ENCODE data around the gene EMILIN3. TPM values are rescaled to one million over a fixed set of nuclear protein-coding genes. Genes with fewer than 3 reads are reported as not detected.

Gene EMILIN3
- total and polyA plus RNA-seq, 2 of the 4 experiments (the other 2 are of a cell fraction), result under 0.01 to 0.07 TPM

DNA sequence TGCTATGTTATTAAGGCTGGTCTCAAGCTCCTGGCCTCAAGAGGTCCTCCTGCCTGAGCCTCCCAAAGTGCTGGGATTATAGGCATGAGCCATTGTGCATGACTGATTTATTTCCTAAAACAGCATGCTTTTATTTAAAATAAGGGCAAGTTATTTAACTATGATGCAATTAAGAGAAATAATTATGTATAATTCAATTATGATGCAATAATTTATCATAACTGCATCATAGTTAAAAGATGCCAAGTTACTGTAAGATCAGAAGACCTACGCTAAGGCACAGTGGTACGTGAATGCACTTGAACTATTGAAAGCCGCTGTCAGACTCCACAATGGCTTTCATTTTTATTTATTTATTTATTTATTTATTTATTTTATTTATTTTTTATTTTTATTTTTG is 24.3 kb upstream of the EMILIN3 start:
- Histone ChIP-seq H3K79me1 (ENCODE audit: low read depth in 1 of 2, low read length in 2 of 2) (no peaks in the 10 kb centered on the region), H4K5ac (ENCODE audit: low read depth, low read length) (no peak overlapping the region), H3K14ac (replicated peaks; ENCODE audit: low read depth, low read length) (no peak overlapping the region), H3K27ac (ENCODE audit: insufficient read depth, low read length) (no peak overlapping the region), H2BK5ac (ENCODE audit: low read depth, low read length, poor library complexity, severe bottlenecking) (no peak overlapping the region), H3K4ac (ENCODE audit: low read depth, low read length) (no peak overlapping the region), H3K18ac (ENCODE audit: low read depth, low read length) (no peak overlapping the region), H2BK20ac (ENCODE audit: low read depth, low read length) (no peak overlapping the region), H3K56ac (ENCODE audit: extremely low read depth, insufficient read depth, low read length) (no peak overlapping the region), H4K20me1 (ENCODE audit: insufficient read depth, low read length) (no peaks in the 10 kb centered on the region), H4K91ac (ENCODE audit: insufficient read depth, low read depth, low read length) (no peak overlapping the region), H3K9me3 (ENCODE audit: control insufficient read depth, insufficient read depth, low read length) (no peaks in the 10 kb centered on the region), H3K9me1 (ENCODE audit: insufficient read depth, low read length) (no peaks in the 10 kb centered on the region), H2BK15ac (ENCODE audit: low read depth, low read length) (no peak overlapping the region), H3K27me3 (ENCODE audit: control insufficient read depth, insufficient read depth, low read length) (peaks cover 6% of the 10 kb centered on the region), H3K4me1 (ENCODE audit: control insufficient read depth, insufficient read depth, low read length) (peaks cover 2% of the 10 kb centered on the region; the same call in 1 of the 2 replicates), H4K8ac (ENCODE audit: low read depth in 2 of 2, low read length in 2 of 2) (no peak overlapping the region), H2AK9ac (replicated peaks; ENCODE audit: low read depth, low read length, poor library complexity) (no peak overlapping the region), H2BK120ac (ENCODE audit: low read depth, low read length) (no peak overlapping the region), H3K36me3 (ENCODE audit: control insufficient read depth, insufficient read depth, low read length) (no peaks in the 10 kb centered on the region), H3K23ac (ENCODE audit: low read depth, low read length) (no peak overlapping the region), H3K9ac (ENCODE audit: low read depth, low read length) (no peak overlapping the region), H3K4me3 (ENCODE audit: insufficient read depth, low read depth, low read length) (no peak overlapping the region), H3K4me2 (ENCODE audit: low read depth, low read length) (no peak overlapping the region), H2AK5ac (ENCODE audit: low read depth, low read length) (no peak overlapping the region), H2AFZ (replicated peaks; ENCODE audit: low read length, poor library complexity) (no peak overlapping the region)
- dilution Hi-C loops (cut with HindIII; ENCODE audit: low sequenced_read_pairs, unreplicated experiment), result no loop called here
- DNase-seq (no peak), ATAC-seq (ENCODE audit: low read depth) (no peak)
- ChIA-PET CTCF (no interaction called here), POLR2A (ENCODE audit: unreplicated experiment) (no interaction called here)
- BruUV-seq (replicated peaks), result no TSS peak
- intact Hi-C loops (cut with micrococcal nuclease), result no loop called here
- no CpG with 5 or more reads among the region's 3 CpGs for WGBS, 2 experiments (ENCODE audit: extremely low coverage in 2 of 2, insufficient read length in 1 of 2)
- TF ChIP-seq, protein P1, sequence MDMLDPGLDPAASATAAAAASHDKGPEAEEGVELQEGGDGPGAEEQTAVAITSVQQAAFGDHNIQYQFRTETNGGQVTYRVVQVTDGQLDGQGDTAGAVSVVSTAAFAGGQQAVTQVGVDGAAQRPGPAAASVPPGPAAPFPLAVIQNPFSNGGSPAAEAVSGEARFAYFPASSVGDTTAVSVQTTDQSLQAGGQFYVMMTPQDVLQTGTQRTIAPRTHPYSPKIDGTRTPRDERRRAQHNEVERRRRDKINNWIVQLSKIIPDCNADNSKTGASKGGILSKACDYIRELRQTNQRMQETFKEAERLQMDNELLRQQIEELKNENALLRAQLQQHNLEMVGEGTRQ (IDR thresholded peaks at IDR 0.05; ENCODE audit: low read depth, low read length), result no peak
- TF ChIP-seq RCOR1 (IDR thresholded peaks at IDR 0.05; ENCODE audit: insufficient replicate concordance, low read length), result no peak
- peak; percentile 85 for TF ChIP-seq CEBPB (IDR thresholded peaks at IDR 0.05; ENCODE audit: low read depth, low read length)
- no peak for TF ChIP-seq NFE2L2 (IDR thresholded peaks at IDR 0.05; ENCODE audit: low read depth, low read length)
- TF ChIP-seq BHLHE40 (IDR thresholded peaks at IDR 0.05; ENCODE audit: low read depth, low read length), result no peak
- TF ChIP-seq RFX5 (IDR thresholded peaks at IDR 0.05; ENCODE audit: low read depth, low read length), result no peak
- in situ Hi-C loops (cut with MboI; ENCODE audit: low sequenced_read_pairs), result no loop called here

Data from IMR-90 (cell line).